ENCODE data around the gene DUOXA1. TPM values are rescaled to one million over a fixed set of nuclear protein-coding genes. Genes with fewer than 3 reads are reported as not detected.

DUOXA1 gene
- total and polyA plus RNA-seq, 2 of the 4 experiments (the other 2 are of a cell fraction): 0.02 TPM; not detected in 1

DNA sequence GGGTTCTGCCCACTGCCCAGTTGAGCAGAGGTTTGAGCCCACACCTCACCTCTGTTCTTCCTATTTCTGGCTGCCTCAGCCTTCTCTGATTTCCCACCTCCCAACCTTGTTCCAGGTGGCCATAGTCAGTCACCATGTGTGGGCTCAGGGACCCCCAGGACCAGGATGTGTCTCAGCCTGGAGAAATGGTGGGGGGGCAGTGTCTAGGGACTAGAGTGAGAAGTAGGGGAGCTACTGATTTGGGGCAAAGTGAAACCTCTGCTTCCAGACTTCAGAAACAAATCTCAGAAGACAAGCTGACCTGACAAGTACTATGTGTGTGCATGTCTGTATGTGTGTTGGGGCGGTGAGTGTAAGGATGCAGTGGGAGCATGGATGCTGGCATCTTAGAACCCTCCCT is 35.2 kb upstream of the DUOXA1 start:
- WGBS, 2 experiments (ENCODE audit: extremely low coverage in 2 of 2, insufficient read length in 1 of 2): no CpG with 5 or more reads among the region's 1 CpG
- Histone ChIP-seq H3K9me3 (ENCODE audit: control insufficient read depth, insufficient read depth, low read length) (no peaks in the 10 kb centered on the region), H3K27ac (ENCODE audit: insufficient read depth, low read length) (no peak overlapping the region), H2BK5ac (ENCODE audit: low read depth, low read length, poor library complexity, severe bottlenecking) (no peak overlapping the region), H3K4me1 (ENCODE audit: control insufficient read depth, insufficient read depth, low read length) (peaks cover 8% of the 10 kb centered on the region), H4K20me1 (ENCODE audit: insufficient read depth, low read length) (no peaks in the 10 kb centered on the region; the same call in 1 of the 2 replicates), H2BK15ac (ENCODE audit: low read depth, low read length) (no peak overlapping the region), H2BK20ac (ENCODE audit: low read depth, low read length) (no peak overlapping the region), H4K8ac (ENCODE audit: low read depth in 2 of 2, low read length in 2 of 2) (no peak overlapping the region), H3K4me3 (ENCODE audit: insufficient read depth, low read depth, low read length) (no peak overlapping the region), H2AK5ac (ENCODE audit: low read depth, low read length) (no peak overlapping the region), H2AK9ac (replicated peaks; ENCODE audit: low read depth, low read length, poor library complexity) (no peak overlapping the region), H3K4ac (ENCODE audit: low read depth, low read length) (no peak overlapping the region), H3K9ac (ENCODE audit: low read depth, low read length) (no peak overlapping the region), H3K56ac (ENCODE audit: extremely low read depth, insufficient read depth, low read length) (no peak overlapping the region), H2BK120ac (ENCODE audit: low read depth, low read length) (no peak overlapping the region), H4K91ac (ENCODE audit: insufficient read depth, low read depth, low read length) (no peak overlapping the region), H3K27me3 (ENCODE audit: control insufficient read depth, insufficient read depth, low read length) (no peaks in the 10 kb centered on the region), H2AFZ (replicated peaks; ENCODE audit: low read length, poor library complexity) (no peak overlapping the region), H3K4me2 (ENCODE audit: low read depth, low read length) (no peak overlapping the region), H3K36me3 (ENCODE audit: control insufficient read depth, insufficient read depth, low read length) (no peaks in the 10 kb centered on the region), H3K23ac (ENCODE audit: low read depth, low read length) (no peak overlapping the region), H3K79me1 (ENCODE audit: low read depth in 1 of 2, low read length in 2 of 2) (peaks cover 5 to 20% of the 10 kb centered on the region in 2 experiments), H4K5ac (ENCODE audit: low read depth, low read length) (no peak overlapping the region), H3K14ac (replicated peaks; ENCODE audit: low read depth, low read length) (no peak overlapping the region), H3K9me1 (ENCODE audit: insufficient read depth, low read length) (peaks cover 6% of the 10 kb centered on the region), H3K18ac (ENCODE audit: low read depth, low read length) (no peak overlapping the region)
- no TSS peak for BruUV-seq (replicated peaks)
- in situ Hi-C loops (cut with MboI; ENCODE audit: low sequenced_read_pairs): loop anchor here (5.0 kb wide), 1 partner anchor 237 kb away; a partner anchor contains a TSS
- DNase-seq: no peak
- CTCF ChIA-PET: no interaction called here
- dilution Hi-C loops (cut with HindIII; ENCODE audit: low sequenced_read_pairs, unreplicated experiment): no loop called here
- intact Hi-C loops (cut with micrococcal nuclease): no loop called here
- ATAC-seq (ENCODE audit: low read depth): no peak
- POLR2A ChIA-PET (ENCODE audit: unreplicated experiment): no interaction called here
- no peak for TF ChIP-seq CEBPB (IDR thresholded peaks at IDR 0.05; ENCODE audit: low read depth, low read length)
- no peak for TF ChIP-seq BHLHE40 (IDR thresholded peaks at IDR 0.05; ENCODE audit: low read depth, low read length)
- TF ChIP-seq CHD1 (IDR thresholded peaks at IDR 0.05; ENCODE audit: low read depth, low read length): no peak
- TF ChIP-seq, protein P1, sequence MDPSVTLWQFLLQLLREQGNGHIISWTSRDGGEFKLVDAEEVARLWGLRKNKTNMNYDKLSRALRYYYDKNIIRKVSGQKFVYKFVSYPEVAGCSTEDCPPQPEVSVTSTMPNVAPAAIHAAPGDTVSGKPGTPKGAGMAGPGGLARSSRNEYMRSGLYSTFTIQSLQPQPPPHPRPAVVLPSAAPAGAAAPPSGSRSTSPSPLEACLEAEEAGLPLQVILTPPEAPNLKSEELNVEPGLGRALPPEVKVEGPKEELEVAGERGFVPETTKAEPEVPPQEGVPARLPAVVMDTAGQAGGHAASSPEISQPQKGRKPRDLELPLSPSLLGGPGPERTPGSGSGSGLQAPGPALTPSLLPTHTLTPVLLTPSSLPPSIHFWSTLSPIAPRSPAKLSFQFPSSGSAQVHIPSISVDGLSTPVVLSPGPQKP (IDR thresholded peaks at IDR 0.05; ENCODE audit: borderline replicate concordance, low read depth, low read length): no peak
- no peak for TF ChIP-seq MAZ (IDR thresholded peaks at IDR 0.05; ENCODE audit: borderline replicate concordance, low read depth, low read length)
- TF ChIP-seq MAFK (IDR thresholded peaks at IDR 0.05; ENCODE audit: low read depth, low read length): no peak
- TF ChIP-seq, protein P2, sequence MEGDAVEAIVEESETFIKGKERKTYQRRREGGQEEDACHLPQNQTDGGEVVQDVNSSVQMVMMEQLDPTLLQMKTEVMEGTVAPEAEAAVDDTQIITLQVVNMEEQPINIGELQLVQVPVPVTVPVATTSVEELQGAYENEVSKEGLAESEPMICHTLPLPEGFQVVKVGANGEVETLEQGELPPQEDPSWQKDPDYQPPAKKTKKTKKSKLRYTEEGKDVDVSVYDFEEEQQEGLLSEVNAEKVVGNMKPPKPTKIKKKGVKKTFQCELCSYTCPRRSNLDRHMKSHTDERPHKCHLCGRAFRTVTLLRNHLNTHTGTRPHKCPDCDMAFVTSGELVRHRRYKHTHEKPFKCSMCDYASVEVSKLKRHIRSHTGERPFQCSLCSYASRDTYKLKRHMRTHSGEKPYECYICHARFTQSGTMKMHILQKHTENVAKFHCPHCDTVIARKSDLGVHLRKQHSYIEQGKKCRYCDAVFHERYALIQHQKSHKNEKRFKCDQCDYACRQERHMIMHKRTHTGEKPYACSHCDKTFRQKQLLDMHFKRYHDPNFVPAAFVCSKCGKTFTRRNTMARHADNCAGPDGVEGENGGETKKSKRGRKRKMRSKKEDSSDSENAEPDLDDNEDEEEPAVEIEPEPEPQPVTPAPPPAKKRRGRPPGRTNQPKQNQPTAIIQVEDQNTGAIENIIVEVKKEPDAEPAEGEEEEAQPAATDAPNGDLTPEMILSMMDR (conservative IDR thresholded peaks at IDR 0.05; ENCODE audit: low read depth, low read length): no peak
- no peak for TF ChIP-seq FOS (IDR thresholded peaks at IDR 0.05; ENCODE audit: low read depth, low read length)
- no peak for TF ChIP-seq POLR2A (IDR thresholded peaks at IDR 0.05; ENCODE audit: low read depth, low read length)
- TF ChIP-seq, protein P3, sequence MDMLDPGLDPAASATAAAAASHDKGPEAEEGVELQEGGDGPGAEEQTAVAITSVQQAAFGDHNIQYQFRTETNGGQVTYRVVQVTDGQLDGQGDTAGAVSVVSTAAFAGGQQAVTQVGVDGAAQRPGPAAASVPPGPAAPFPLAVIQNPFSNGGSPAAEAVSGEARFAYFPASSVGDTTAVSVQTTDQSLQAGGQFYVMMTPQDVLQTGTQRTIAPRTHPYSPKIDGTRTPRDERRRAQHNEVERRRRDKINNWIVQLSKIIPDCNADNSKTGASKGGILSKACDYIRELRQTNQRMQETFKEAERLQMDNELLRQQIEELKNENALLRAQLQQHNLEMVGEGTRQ (IDR thresholded peaks at IDR 0.05; ENCODE audit: low read depth, low read length): no peak
- TF ChIP-seq MXI1 (IDR thresholded peaks at IDR 0.05; ENCODE audit: borderline replicate concordance, low read depth, low read length): no peak
- TF ChIP-seq NFE2L2 (IDR thresholded peaks at IDR 0.05; ENCODE audit: low read depth, low read length): no peak
- no peak for TF ChIP-seq RCOR1 (IDR thresholded peaks at IDR 0.05; ENCODE audit: insufficient replicate concordance, low read length)

Measured in IMR-90 (cell line).